Progenitor cell of endocrine pancreas (in vitro differentiated cells): ENCODE data around the gene ARL8A. TPM values are rescaled to one million over a fixed set of nuclear protein-coding genes. Genes with fewer than 3 reads are reported as not detected.

Source experiments
- DNase-seq: peaks from one replicate; pipeline ENCODE4 v3.0.0; 2021; ENCODE audit warnings: low spot score; ENCODE audit not compliant: unreplicated experiment
- H3K27ac Mint-ChIP-seq: 2 replicates; pipeline ENCODE4 v1.8.0; 2021; ENCODE audit warnings: mild to moderate bottlenecking, moderate library complexity, mixed read lengths
- H3K27me3 Mint-ChIP-seq: 2 replicates; pipeline ENCODE4 v1.8.0; 2021; ENCODE audit warnings: mixed read lengths
- H3K36me3 Mint-ChIP-seq: 2 replicates; pipeline ENCODE4 v1.8.0; 2022; ENCODE audit warnings: mixed read lengths; ENCODE audit not compliant: insufficient read depth
- H3K4me1 Mint-ChIP-seq: 2 replicates; pipeline ENCODE4 v1.8.0; 2021; ENCODE audit warnings: low read depth, mixed read lengths
- H3K4me3 Mint-ChIP-seq: 2 replicates; pipeline ENCODE4 v1.8.0; 2021; ENCODE audit warnings: low read depth, mild to moderate bottlenecking, moderate library complexity, mixed read lengths
- H3K9me3 Mint-ChIP-seq: 2 replicates; pipeline ENCODE4 v1.8.0; 2021; ENCODE audit warnings: low read depth, mixed read lengths
- total RNA-seq: library from RNA; stranded (reverse); gene quantifications from 2 replicates; pipeline ENCODE4 v1.2.1, GENCODE V29; 2021
- TF ChIP-seq, protein P1 (sequence below): fragments of 200-600 bp; sonication (generic); IDR thresholded peaks from one replicate; pipeline ENCODE4 v1.5.0; 2021; ENCODE audit warnings: antibody characterized with exemption, mild to moderate bottlenecking; ENCODE audit not compliant: unreplicated experiment

Gene ARL8A
- total RNA-seq, 1 donor from 2014 or later, result 43.7 TPM

GRCh38 chr1:202088206-202088605, 56.3 kb downstream of the ARL8A start:
- H3K27me3 Mint-ChIP-seq, result no peaks in the 10 kb centered on the region
- H3K36me3 Mint-ChIP-seq, result no peaks in the 10 kb centered on the region
- TF ChIP-seq, protein P1, sequence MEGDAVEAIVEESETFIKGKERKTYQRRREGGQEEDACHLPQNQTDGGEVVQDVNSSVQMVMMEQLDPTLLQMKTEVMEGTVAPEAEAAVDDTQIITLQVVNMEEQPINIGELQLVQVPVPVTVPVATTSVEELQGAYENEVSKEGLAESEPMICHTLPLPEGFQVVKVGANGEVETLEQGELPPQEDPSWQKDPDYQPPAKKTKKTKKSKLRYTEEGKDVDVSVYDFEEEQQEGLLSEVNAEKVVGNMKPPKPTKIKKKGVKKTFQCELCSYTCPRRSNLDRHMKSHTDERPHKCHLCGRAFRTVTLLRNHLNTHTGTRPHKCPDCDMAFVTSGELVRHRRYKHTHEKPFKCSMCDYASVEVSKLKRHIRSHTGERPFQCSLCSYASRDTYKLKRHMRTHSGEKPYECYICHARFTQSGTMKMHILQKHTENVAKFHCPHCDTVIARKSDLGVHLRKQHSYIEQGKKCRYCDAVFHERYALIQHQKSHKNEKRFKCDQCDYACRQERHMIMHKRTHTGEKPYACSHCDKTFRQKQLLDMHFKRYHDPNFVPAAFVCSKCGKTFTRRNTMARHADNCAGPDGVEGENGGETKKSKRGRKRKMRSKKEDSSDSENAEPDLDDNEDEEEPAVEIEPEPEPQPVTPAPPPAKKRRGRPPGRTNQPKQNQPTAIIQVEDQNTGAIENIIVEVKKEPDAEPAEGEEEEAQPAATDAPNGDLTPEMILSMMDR, result no peak
- H3K4me3 Mint-ChIP-seq, result no peak overlapping the region
- H3K4me1 Mint-ChIP-seq, result peaks cover 33% of the 10 kb centered on the region
- no peaks in the 10 kb centered on the region for H3K9me3 Mint-ChIP-seq
- DNase-seq, result no peak
- H3K27ac Mint-ChIP-seq, result peak overlapping the region; percentile 50

GRCh38 chr1:202086579-202087350, 57.8 kb downstream of the ARL8A start:
- TF ChIP-seq, protein P1, result no peak
- Mint-ChIP-seq H3K27ac (peak overlapping the region; percentile 97), H3K4me1 (peaks cover 36% of the 10 kb centered on the region), H3K9me3 (no peaks in the 10 kb centered on the region), H3K27me3 (no peaks in the 10 kb centered on the region), H3K4me3 (no peak overlapping the region), H3K36me3 (no peaks in the 10 kb centered on the region)
- DNase-seq, result no peak

GRCh38 chr1:202085682-202086373, 58.7 kb downstream of the ARL8A start:
- peak overlapping the region; percentile 5 for H3K4me3 Mint-ChIP-seq
- no peaks in the 10 kb centered on the region for H3K36me3 Mint-ChIP-seq
- DNase-seq, result no peak
- H3K27ac Mint-ChIP-seq, result peak overlapping the region; percentile 97
- H3K9me3 Mint-ChIP-seq, result no peaks in the 10 kb centered on the region
- TF ChIP-seq, protein P1, result no peak
- peaks cover 35% of the 10 kb centered on the region for H3K4me1 Mint-ChIP-seq
- H3K27me3 Mint-ChIP-seq, result no peaks in the 10 kb centered on the region

DNA sequence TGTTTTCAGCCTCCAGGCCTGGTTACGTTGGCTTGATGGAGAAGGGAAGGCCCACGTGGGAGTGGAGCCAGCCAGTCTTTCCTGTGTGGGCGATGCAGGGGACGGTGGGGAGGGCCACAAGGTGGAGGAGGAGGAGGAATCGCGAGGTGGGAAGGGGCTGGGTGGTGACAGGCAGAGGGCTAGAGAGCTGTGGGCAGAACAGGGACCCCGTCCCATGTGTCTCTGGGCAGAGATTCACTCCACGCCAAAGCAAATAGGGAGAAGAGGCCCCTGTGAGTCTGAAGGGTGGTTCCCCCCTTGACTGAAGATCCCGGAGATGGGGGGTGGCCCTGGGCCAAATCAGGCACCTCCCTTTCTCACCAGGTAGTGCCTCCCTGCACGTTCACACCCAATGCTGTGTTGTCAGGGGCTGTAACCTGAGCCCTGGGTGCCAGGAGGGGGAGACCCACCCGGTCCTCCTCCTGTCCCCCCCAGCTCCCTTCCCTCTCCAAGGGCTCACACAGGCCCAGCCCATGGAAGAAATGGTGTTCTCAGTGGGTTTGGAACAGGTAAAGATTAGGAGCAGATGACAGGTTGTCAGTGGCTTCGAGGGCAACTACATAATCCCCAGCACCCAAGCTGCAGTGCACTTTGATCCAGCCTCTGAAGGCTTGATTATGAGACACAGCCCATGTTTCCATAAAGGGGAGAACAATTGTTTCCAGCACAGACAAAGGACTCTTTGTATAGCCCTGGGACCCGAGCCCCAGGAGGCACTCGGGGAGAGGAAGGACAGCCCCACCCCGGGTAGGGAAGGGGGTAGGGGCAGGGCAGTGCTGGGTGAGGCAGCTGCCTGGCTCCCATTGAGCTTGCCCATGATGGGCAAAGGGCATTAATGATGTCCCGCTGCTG, 59.5 kb downstream of the ARL8A start:
- TF ChIP-seq, protein P1, result no peak
- peaks cover 34% of the 10 kb centered on the region for H3K4me1 Mint-ChIP-seq
- no peaks in the 10 kb centered on the region for H3K27me3 Mint-ChIP-seq
- no peak for DNase-seq
- H3K27ac Mint-ChIP-seq, result peak overlapping the region; percentile 97
- no peaks in the 10 kb centered on the region for H3K36me3 Mint-ChIP-seq
- H3K9me3 Mint-ChIP-seq, result no peaks in the 10 kb centered on the region
- peak overlapping the region; percentile 27 for H3K4me3 Mint-ChIP-seq

Other genes starting within 250 kb of the ARL8A start
- 0.41 and 0.62 TPM in 2 replicates for gene LMOD1, start 198.2 kb downstream of the ARL8A start, total RNA-seq
- 43.5 and 49.5 TPM in 2 replicates for gene TIMM17A, start 189.2 kb downstream of the ARL8A start, total RNA-seq
- 54.7 and 59.5 TPM in 2 replicates for gene RNPEP, start 162.1 kb downstream of the ARL8A start, total RNA-seq
- gene ELF3, start 134.2 kb downstream of the ARL8A start, total RNA-seq, result 71.9 and 74.3 TPM in 2 replicates
- gene GPR37L1, start 21.8 kb downstream of the ARL8A start, total RNA-seq, result 0.04 TPM in 1 of 2 replicates, not detected in the other
- gene PTPN7, start 15.9 kb upstream of the ARL8A start, total RNA-seq, result not detected in 2 replicates
- 0.47 and 0.50 TPM in 2 replicates for gene LGR6, start 49.1 kb upstream of the ARL8A start, total RNA-seq
- 25.5 and 30.6 TPM in 2 replicates for gene UBE2T, start 197.2 kb upstream of the ARL8A start, total RNA-seq
- gene PPP1R12B, start 204.0 kb upstream of the ARL8A start, total RNA-seq, result 41.1 and 44.9 TPM in 2 replicates